HG03175 (cell line): Measurements from ENCODE around the gene PIGT.
"Not testable (repeated sequence)": the region's sequence is repeated elsewhere in the genome, so short reads cannot be mapped to it uniquely, and the experiment has no call there.

ENCODE experiments used
- ATAC-seq: cut with Tn5 transposase; IDR thresholded peaks from one replicate; pipeline ENCODE4 v1.9.1; 2021; ENCODE audit warnings: mild to moderate bottlenecking, moderate library complexity; ENCODE audit not compliant: unreplicated experiment

The PIGT gene

DNA sequence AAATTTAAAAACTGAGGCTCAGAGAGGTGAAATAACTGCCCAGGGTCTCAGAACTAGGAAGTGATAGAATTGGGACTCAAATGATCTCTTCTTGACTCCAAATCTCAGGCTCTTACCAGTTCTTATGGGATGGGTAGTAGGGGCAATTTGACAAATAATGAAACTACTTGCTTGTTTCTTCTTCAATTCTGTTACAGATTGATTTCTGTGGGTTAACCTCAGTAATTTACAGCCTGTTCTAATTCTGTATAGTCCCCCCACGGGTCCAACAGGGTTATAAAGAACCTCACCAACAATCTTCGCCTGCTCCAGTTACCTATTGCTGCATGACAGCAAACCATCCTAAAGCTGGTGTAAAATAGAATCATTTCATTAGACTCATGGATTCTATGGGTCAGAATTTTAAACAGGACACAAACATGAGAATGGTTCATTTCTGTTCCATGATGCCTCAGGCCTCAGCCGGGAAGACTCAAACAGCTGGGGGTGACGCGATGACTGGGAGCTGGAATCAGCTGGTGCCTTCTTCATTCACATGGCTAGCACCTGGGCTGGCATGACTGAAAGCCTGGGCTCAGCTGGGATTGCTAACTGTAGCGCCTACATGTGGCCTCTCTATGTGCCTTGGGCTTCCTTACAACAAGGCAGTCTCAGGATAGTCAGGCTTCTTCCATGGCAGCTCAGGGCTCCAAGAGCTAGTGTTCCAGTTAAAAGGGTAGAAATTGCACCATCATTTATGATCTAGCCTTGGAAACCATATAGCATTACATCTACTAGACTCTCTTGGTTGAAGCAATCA is 47.0 kb downstream of the PIGT start:
- peak; percentile 52 for ATAC-seq

- ATAC-seq, result no peak
Measured at GRCh38 chr20:45463709-45464108, 47.8 kb downstream of the PIGT start.

GRCh38 chr20:45465491-45466266 is 49.7 kb downstream of the PIGT start:
- no peak for ATAC-seq

DNA sequence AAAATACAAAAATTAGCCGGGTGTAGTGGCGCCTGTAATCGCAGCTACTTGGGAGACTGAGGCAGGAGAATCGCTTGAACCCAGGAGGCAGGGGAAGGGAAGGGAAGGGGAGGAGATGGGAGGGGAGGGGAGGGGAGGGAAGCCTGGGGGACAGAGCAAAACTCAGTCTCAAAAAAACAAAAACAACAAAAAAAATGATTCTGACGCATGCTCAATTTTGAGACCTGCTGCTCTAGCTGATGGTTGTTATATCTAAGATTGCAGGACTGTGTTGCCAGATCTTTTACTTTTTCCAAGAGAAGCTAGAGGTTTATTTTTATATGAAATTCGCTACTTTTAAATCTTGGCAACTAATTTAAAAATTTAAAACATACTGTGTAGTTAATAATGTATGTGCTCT is 51.2 kb downstream of the PIGT start:
- no peak for ATAC-seq

GRCh38 chr20:45467861-45468260 is 51.9 kb downstream of the PIGT start:
- ATAC-seq, result no peak

DNA sequence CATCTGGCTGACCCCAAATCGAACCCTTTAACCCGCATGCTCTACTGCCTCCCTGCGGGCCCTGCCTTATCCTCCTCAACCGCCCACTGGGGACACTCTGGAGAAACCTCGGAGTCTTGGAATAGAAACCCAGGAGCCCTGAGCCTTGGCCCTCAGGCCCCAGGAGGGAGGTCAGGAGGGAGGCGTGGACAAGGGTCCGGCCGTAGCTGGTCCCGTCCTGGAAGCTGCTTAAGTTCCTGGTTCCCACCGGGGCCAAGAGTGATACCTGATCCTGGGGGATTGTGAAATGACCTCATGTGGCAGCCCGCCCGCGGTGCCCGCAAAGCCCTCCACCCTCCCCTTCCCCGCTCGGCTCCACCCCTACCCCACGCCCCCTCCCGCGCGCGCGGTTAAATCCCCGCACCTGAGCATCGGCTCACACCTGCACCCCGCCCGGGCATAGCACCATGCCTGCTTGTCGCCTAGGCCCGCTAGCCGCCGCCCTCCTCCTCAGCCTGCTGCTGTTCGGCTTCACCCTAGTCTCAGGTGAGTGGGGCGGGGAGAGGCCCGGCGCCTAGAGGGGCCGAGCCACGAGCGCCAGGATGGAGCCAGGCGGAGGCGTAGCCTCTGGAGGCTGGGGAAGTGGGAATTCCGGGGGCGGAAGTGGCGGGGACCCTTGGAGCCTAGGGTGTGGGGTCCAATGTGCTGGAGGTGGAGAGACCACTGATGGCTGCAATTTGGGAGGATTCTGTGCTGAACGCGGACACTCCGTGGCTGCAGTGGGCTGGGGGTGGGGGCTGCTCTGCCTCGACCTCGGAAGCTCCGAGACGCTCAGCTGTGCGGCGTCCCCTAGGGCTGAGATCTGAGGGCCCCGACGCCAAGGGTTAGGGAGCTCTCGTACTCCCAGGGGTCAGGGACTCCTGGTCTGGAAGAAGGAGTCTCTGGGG is 53.7 kb downstream of the PIGT start, which contains the start of gene WFDC2:
Gene WFDC2, plus strand, starts transcription at position 418 of the 926 bp plus-strand sequence. Its CDS starts 29 bp downstream, at position 447.
- ATAC-seq, result no peak

DNA sequence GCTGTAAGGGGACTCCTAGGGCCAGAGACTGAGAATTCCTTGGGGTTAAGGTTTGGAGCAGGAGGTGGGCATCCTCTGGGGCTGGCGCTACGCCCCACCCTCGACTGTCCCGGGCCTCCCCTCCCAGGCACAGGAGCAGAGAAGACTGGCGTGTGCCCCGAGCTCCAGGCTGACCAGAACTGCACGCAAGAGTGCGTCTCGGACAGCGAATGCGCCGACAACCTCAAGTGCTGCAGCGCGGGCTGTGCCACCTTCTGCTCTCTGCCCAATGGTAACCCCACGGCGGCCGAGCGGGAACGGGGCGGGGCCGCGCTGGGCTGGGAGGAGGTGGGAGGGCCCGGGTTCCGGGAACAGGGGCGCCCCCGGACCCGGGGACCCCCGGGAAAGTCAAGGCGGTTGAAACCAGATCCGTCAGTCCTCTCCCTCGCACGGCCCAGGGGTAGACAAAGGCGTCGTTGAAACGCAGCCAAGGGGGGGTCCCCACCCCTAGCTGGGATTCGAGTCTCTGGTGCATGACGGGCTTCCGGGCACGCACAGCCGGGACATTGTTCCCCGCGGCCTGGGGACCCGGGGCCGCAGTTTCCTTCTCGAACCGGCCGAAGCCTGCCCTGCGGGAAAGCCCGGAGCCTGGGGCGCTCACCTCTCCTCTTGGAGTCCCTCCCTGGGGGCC is 54.5 kb downstream of the PIGT start:
- ATAC-seq, result no peak

DNA sequence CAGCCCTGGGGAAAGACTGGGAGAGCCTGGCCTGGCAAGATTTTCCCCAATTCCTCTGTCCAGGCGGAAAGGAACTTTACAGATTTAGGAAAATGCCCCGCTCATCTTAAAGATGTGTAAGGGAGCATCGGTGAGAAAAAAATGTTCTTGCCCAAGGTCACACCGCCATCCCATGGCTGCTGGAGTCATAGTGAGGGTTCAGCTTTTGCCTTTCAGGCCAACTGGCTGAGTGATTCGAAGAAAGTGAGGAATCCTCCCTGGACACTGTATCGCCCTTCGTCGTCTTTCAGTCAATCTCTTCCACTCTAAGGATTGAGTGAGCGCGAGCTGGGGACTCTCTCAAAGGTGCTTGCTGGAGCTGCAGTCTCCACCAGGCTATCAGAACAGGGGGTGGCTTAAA is 55.0 kb downstream of the PIGT start:
- no peak for ATAC-seq

GRCh38 chr20:45472286-45472685 is 56.3 kb downstream of the PIGT start:
- not testable (repeated sequence) for ATAC-seq
